Adrenal gland (tissue), 12 donors: Measurements from ENCODE around the gene GPR37L1. TPM values are rescaled to one million over a fixed set of nuclear protein-coding genes. Genes with fewer than 3 reads are reported as not detected.

Experiments used
- DNase-seq, 7 donors: peaks; one replicate each; pipeline ENCODE4 v3.0.0-alpha.2; 2019 to 2020
- H3K27ac ChIP-seq, 5 donors: fragments of 200-600 bp; sonication (generic) in 4 of 5; 1 replicate in 3 of 5; 2 replicates in 2 of 5; pipeline versions ENCODE4 v1.5.1 to v1.8.0; 2016 to 2020; ENCODE audit warnings: mild to moderate bottlenecking in 1 of 5
- H3K27me3 ChIP-seq: fragments of 200-600 bp; 2 replicates; pipeline ENCODE4 v1.8.0; 2021
- H3K36me3 ChIP-seq, 2 donors: fragments of 200-600 bp; replicated peaks in 1 of 2; 1 replicate in 1 of 2; 2 replicates in 1 of 2; pipeline versions ENCODE4 v1.5.1 to v1.8.0; 2018 to 2022
- H3K4me1 ChIP-seq, 2 donors: fragments of 200-600 bp; replicated peaks in 1 of 2; 1 replicate in 1 of 2; 2 replicates in 1 of 2; pipeline versions ENCODE4 v1.5.1 to v1.8.0; 2018 to 2021
- H3K4me3 ChIP-seq, 4 donors: fragments of 200-600 bp; sonication (generic) in 3 of 4; one replicate each; pipeline ENCODE4 v1.5.1; 2016 to 2018
- H3K9me3 ChIP-seq, 3 donors: fragments of 200-600 bp; sonication (generic) in 1 of 3; replicated peaks in 1 of 3; 1 replicate in 2 of 3; 2 replicates in 1 of 3; pipeline versions ENCODE4 v1.5.1 to v1.8.0; 2016 to 2021
- POLR2A ChIP-seq, 2 donors: fragments of 450-650 bp; IDR thresholded peaks; one replicate each; pipeline ENCODE4 v1.6.1; 2017; ENCODE audit warnings: antibody characterized with exemption in 2 of 2, mild to moderate bottlenecking in 2 of 2, moderate library complexity in 1 of 2
- WGBS, 4 donors: extraction: QIAGEN DNeasy Blood & Tissue Kit in 2 of 4; methylation state at CpG; one replicate each; pipeline versions ENCODE4 v1.1.5 to v1.1.7; 2013 to 2017; 5-methylcytosine and 5-hydroxymethylcytosine counted together
- intact Hi-C, 2 donors: fragments of 100-400 bp; cut with DNase I; formaldehyde crosslinking; loops; one replicate each; pipeline versions ENCODE4 v1.14.1 to v1.15.0; 2022 to 2023
- polyA plus RNA-seq, 3 donors: library from polyadenylated mRNA; stranded (reverse); fragments of 200-250 nt in 2 of 3; fragments of 350-450 nt in 1 of 3; fragmentation: Illumina TruSeq in 1 of 3; extraction: RNeasy Lipid Tissue Mini Kit (QIAGEN cat#74804) in 1 of 3; gene quantifications; one replicate each; pipeline ENCODE4 v1.2.3, GENCODE V29; 2013 to 2014
- total RNA-seq, 9 donors: library from RNA; depleted of rRNA in 4 of 9; stranded (reverse); fragments of >200 nt in 4 of 9; fragments of 120-200 nt in 1 of 9; fragmentation: NEBNext Ultra II Directional in 1 of 9; extraction: Animal tissue kit (Norgen Biotek cat#: 25700) in 1 of 9; gene quantifications; one replicate each; pipeline versions ENCODE4 v1.1.0 to v1.2.4, GENCODE V29; 2013 to 2023
- TF ChIP-seq, protein P1 (sequence below), 6 experiments: fragments of 450-650 bp in 4 of 6; fragments of 200-600 bp in 2 of 6; sonication (generic) in 1 of 6; IDR thresholded peaks; 1 replicate in 5 of 6; 2 replicates in 1 of 6; pipeline versions ENCODE4 v1.5.1 to v1.8.0; 2016 to 2021; ENCODE audit warnings: antibody characterized with exemption in 6 of 6, mild to moderate bottlenecking in 2 of 6, moderate library complexity in 1 of 6
- donor health status: healthy with polysubstance abuse.
- donor health status: Bipolar disorder and iron deficiency.
- donor health status: DM: yes; HTN: yes; CAD: no.
- donor health status: DM: no; HTN: no; CAD: no.
- donor health status: DM: no; HTN: no; CAD: no.
- donor health status: DM: yes; HTN: yes; CAD: no.

The GPR37L1 gene
- total and polyA plus RNA-seq, 12 donors, result under 0.01 to 0.49 (median 0.24) TPM; not detected in 1

DNA sequence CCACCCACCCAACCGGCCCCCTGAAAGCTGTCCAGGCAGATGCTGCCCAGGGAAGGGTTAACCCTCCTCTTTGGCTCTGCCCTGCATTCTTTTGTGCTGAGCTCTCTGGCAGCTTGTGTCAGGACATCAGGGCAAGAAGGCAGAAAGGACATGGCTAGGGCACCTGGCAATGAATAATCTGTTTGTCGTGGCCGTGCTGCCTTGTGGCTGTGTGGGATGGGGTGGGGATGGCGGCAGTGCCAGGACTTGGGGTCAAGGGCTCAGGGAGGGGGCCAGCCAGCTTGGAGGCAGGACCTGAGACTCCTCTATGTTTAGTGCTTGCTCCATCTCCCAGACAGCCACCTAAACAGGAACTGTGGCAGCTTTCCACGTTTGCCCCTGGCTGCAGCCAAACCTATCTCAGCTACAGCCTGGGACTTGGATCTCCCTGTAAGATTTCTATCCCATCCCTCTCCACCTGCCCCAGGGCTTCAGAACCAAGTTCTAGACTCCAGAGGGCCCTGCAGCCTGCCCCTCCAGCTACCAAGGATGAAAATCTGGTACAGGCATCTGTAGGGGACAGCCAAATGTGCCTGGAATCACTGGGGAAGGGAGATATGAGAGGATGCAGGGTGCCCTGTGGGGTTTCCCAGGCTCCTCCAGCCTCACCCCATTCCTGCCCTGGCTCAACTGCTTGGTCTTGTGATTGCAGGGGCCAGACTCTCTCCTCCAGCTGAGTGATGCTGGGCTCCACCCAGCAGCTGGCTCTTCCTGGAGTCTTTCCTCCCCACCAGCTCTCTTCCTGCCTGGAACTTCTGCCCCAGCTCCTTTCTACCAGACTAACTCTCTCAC is 9.6 kb upstream of the GPR37L1 start:
- intact Hi-C loops, result no loop called here
- TF ChIP-seq, protein P1, sequence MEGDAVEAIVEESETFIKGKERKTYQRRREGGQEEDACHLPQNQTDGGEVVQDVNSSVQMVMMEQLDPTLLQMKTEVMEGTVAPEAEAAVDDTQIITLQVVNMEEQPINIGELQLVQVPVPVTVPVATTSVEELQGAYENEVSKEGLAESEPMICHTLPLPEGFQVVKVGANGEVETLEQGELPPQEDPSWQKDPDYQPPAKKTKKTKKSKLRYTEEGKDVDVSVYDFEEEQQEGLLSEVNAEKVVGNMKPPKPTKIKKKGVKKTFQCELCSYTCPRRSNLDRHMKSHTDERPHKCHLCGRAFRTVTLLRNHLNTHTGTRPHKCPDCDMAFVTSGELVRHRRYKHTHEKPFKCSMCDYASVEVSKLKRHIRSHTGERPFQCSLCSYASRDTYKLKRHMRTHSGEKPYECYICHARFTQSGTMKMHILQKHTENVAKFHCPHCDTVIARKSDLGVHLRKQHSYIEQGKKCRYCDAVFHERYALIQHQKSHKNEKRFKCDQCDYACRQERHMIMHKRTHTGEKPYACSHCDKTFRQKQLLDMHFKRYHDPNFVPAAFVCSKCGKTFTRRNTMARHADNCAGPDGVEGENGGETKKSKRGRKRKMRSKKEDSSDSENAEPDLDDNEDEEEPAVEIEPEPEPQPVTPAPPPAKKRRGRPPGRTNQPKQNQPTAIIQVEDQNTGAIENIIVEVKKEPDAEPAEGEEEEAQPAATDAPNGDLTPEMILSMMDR (IDR thresholded peaks at IDR 0.05), result peak in 1 of 6 experiments; percentile 4
- no peak for TF ChIP-seq POLR2A (IDR thresholded peaks at IDR 0.05)
- WGBS, 4 donors, result 16 to 27% (median 21%) methylated on average over 4 to 5 of the region's 5 CpGs

DNA sequence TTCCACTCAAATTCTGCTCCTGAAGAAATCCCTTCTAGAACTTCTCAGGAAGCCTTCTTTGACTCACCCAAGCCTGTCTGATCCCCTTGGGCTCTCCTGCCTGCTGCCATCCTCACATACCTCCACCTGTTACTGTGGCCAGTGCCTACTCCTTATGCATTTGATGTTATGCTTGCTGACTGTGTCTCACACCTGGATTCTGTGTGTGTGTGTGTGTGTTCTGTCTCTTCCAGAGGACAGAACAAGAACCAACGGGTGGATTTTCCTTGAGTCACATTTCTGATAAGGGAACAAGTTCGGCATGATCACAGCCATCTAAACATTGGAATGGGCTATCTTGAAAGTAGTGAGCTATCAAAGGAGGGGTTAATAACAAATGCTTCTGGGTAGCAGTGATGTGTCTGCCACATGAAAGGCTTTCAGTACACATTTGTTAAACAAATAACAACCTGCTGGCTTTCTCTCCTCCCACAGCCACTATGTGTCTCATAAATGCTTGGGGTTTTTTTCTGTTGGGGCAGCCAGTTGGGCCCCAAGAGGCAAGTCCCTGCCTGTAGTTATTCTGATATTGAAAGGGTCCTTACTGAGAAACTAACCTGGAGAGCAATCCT is 8.9 kb upstream of the GPR37L1 start:
- Histone ChIP-seq H3K4me1 (peaks cover 0 to 3% of the 10 kb centered on the region in 2 donors), H3K4me3 (no peak overlapping the region), H3K36me3 (no peaks in the 10 kb centered on the region), H3K9me3 (no peaks in the 10 kb centered on the region), H3K27me3 (no peaks in the 10 kb centered on the region), H3K27ac (no peak overlapping the region)
- 52 to 64% (median 56%) methylated on average over 2 of the region's 2 CpGs for whole genome bisulfite sequencing, 4 donors
- TF ChIP-seq, protein P1 (IDR thresholded peaks at IDR 0.05), result no peak
- TF ChIP-seq POLR2A (IDR thresholded peaks at IDR 0.05), result no peak
- intact Hi-C loops, result no loop called here
- no peak for DNase-seq

More for the DNA sequence above, 9.6 kb upstream of the GPR37L1 start:
- peak in 5 of 7 donors; percentile 33 to 68 (median 47) for DNase-seq
- Histone ChIP-seq H3K9me3 (no peaks in the 10 kb centered on the region), H3K4me3 (no peak overlapping the region), H3K4me1 (peaks cover 1 to 10% of the 10 kb centered on the region in 2 donors), H3K27me3 (no peaks in the 10 kb centered on the region), H3K36me3 (no peaks in the 10 kb centered on the region), H3K27ac (peak overlapping the region in 2 of 5 donors; percentile 17 to 69)

GRCh38 chr1:202116287-202116686 is 6.4 kb upstream of the GPR37L1 start:
- Histone ChIP-seq H3K4me3 (no peak overlapping the region), H3K27me3 (no peaks in the 10 kb centered on the region), H3K9me3 (no peaks in the 10 kb centered on the region), H3K27ac (no peak overlapping the region), H3K36me3 (no peaks in the 10 kb centered on the region), H3K4me1 (peaks cover 0 to 3% of the 10 kb centered on the region in 2 donors)
- WGBS, 4 donors, result 84 to 92% (median 89%) methylated on average over 8 of the region's 8 CpGs
- DNase-seq, result no peak
- intact Hi-C loops, result loop anchor here in 1 of 2 donors (5.0 kb wide), 1 partner anchor 109 kb away; no protein-coding TSS in a partner anchor
- TF ChIP-seq, protein P1 (IDR thresholded peaks at IDR 0.05), result no peak
- no peak for TF ChIP-seq POLR2A (IDR thresholded peaks at IDR 0.05)

- Histone ChIP-seq H3K4me3 (no peak overlapping the region), H3K27me3 (no peaks in the 10 kb centered on the region), H3K4me1 (peaks cover 0 to 3% of the 10 kb centered on the region in 2 donors), H3K36me3 (no peaks in the 10 kb centered on the region), H3K9me3 (no peaks in the 10 kb centered on the region), H3K27ac (no peak overlapping the region)
- TF ChIP-seq POLR2A (IDR thresholded peaks at IDR 0.05), result no peak
- TF ChIP-seq, protein P1 (IDR thresholded peaks at IDR 0.05), result no peak
- WGBS, 4 donors, result 56 to 80% (median 78%) methylated on average over 8 to 10 of the region's 10 CpGs
- DNase-seq, result no peak
- intact Hi-C loops, result loop anchor here (2.0 to 5.0 kb wide), 2 partner anchors 109 to 111 kb away; no protein-coding TSS in a partner anchor
Measured at GRCh38 chr1:202117898-202118371, 4.8 kb upstream of the GPR37L1 start.
